ENCODE measurements around the gene RETSAT.

The RETSAT gene

DNA sequence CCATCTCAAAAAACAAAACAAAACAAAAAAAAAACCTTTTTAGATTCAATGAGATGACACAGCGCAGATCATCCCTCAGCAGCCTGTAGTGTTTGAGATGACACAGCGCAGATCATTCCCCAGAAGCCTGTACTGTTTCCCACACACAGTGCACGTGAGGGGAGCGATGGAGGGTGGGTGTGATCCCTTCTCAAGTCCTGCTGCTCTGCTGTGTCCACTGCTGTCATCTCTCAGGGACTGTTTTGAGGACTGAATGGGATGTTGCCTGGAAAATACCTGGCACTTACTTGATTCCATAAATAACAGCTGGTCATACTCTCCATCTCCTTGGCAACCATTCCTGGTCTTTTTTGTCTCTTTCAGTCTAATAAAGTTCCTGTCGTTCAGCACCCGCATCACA lies 52.2 kb downstream of the RETSAT start:
- TF ChIP-seq, protein P1, sequence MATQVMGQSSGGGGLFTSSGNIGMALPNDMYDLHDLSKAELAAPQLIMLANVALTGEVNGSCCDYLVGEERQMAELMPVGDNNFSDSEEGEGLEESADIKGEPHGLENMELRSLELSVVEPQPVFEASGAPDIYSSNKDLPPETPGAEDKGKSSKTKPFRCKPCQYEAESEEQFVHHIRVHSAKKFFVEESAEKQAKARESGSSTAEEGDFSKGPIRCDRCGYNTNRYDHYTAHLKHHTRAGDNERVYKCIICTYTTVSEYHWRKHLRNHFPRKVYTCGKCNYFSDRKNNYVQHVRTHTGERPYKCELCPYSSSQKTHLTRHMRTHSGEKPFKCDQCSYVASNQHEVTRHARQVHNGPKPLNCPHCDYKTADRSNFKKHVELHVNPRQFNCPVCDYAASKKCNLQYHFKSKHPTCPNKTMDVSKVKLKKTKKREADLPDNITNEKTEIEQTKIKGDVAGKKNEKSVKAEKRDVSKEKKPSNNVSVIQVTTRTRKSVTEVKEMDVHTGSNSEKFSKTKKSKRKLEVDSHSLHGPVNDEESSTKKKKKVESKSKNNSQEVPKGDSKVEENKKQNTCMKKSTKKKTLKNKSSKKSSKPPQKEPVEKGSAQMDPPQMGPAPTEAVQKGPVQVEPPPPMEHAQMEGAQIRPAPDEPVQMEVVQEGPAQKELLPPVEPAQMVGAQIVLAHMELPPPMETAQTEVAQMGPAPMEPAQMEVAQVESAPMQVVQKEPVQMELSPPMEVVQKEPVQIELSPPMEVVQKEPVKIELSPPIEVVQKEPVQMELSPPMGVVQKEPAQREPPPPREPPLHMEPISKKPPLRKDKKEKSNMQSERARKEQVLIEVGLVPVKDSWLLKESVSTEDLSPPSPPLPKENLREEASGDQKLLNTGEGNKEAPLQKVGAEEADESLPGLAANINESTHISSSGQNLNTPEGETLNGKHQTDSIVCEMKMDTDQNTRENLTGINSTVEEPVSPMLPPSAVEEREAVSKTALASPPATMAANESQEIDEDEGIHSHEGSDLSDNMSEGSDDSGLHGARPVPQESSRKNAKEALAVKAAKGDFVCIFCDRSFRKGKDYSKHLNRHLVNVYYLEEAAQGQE (IDR thresholded peaks at IDR 0.05; ENCODE audit: insufficient replicate concordance, low read depth), result no peak
- DNase-seq (ENCODE audit: low read depth in 1 of 2, low spot score in 1 of 2), result no peak
- no peak overlapping the region for H3K4me3 ChIP-seq (replicated peaks; ENCODE audit: insufficient read depth, low read length)
- no peaks in the 10 kb centered on the region for H3K27me3 ChIP-seq (ENCODE audit: insufficient read depth, poor library complexity, severe bottlenecking)
- no peak overlapping the region for H3K27ac ChIP-seq (replicated peaks)

Data from HL-60 (cell line).